Neural cell (in vitro differentiated cells): ENCODE results near the gene FAM193A.

Source experiments
- CTCF ChIP-seq: fragments of 450-650 bp; IDR thresholded peaks from 2 replicates; pipeline ENCODE4 v1.5.1; 2014; ENCODE audit warnings: antibody characterized with exemption, mild to moderate bottlenecking, moderate library complexity; ENCODE audit not compliant: poor library complexity, severe bottlenecking
- SMC3 ChIP-seq: fragments of 450-650 bp; conservative IDR thresholded peaks from 2 replicates; pipeline ENCODE4 v1.6.1; 2014; ENCODE audit warnings: antibody characterized with exemption, mild to moderate bottlenecking, moderate library complexity; ENCODE audit not compliant: poor library complexity

GRCh38 chr4:2697995-2698414 is 161.6 kb downstream of the FAM193A start:
- no peak for TF ChIP-seq CTCF
- TF ChIP-seq SMC3: no peak
